HL-60 (cell line): ENCODE data around the gene KCNAB1.

ENCODE experiments used
- DNase-seq, 2 experiments: peaks; one replicate each; pipeline ENCODE4 v3.0.0-alpha.2; 2010 to 2020; ENCODE audit warnings: low read depth in 1 of 2, low spot score in 1 of 2
- H3K27ac ChIP-seq: fragments of 250-450 bp; sonication (Bioruptor Pico); replicated peaks from 2 replicates; pipeline ENCODE4 v1.5.1; 2020; ENCODE audit warnings: mild to moderate bottlenecking, moderate library complexity
- H3K27me3 ChIP-seq: fragments of 250-450 bp; sonication (Bioruptor Pico); 2 replicates; pipeline ENCODE4 v1.5.1; 2021; ENCODE audit warnings: mild to moderate bottlenecking, moderate library complexity; ENCODE audit not compliant: insufficient read depth, poor library complexity, severe bottlenecking
- H3K4me3 ChIP-seq: replicated peaks from 2 replicates; pipeline ENCODE4 v1.5.1; 2011; ENCODE audit warnings: mild to moderate bottlenecking, control low read depth, low read length; ENCODE audit not compliant: insufficient read depth
- GABPA ChIP-seq: IDR thresholded peaks from 2 replicates; pipeline ENCODE4 v1.6.1; 2012; ENCODE audit warnings: low read depth
- POLR2AphosphoS5 ChIP-seq: IDR thresholded peaks from 2 replicates; pipeline ENCODE4 v1.6.1; 2012; ENCODE audit warnings: low read depth
- SPI1 ChIP-seq: IDR thresholded peaks from 2 replicates; pipeline ENCODE4 v1.6.1; 2012; ENCODE audit warnings: low read depth, mild to moderate bottlenecking, borderline replicate concordance
- TF ChIP-seq, protein P1 (sequence below): IDR thresholded peaks from one replicate; pipeline ENCODE4 v1.5.1; 2011; ENCODE audit warnings: low read length, control low read depth, inconsistent platforms; ENCODE audit not compliant: insufficient read depth
- TF ChIP-seq, protein P2 (sequence below): IDR thresholded peaks from 2 replicates; pipeline ENCODE4 v1.6.1; 2012; ENCODE audit warnings: low read depth; ENCODE audit not compliant: insufficient replicate concordance

KCNAB1 gene

DNA sequence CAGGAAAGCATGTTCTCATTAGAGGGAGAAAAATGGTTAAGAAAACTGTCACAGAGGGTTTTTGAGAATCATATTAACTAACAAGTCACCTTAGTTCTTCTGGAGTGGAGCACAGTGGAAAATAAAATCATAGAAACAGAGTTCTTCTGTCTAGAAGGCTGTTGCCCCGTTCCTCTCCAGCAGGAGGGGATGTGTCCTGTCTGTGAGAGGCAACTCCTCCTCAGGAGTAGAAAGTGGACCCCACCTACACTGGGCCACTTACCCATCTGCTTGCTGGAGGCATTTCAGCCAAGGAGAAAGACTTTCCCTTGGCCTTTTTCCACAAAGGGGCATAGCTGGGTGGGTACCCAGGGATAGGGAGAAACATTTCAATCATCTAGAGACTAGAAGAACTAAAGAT is 327.9 kb downstream of the KCNAB1 start:
- H3K27me3 ChIP-seq = no peaks in the 10 kb centered on the region
- no peak overlapping the region for H3K4me3 ChIP-seq
- DNase-seq = no peak
- TF ChIP-seq, protein P1, sequence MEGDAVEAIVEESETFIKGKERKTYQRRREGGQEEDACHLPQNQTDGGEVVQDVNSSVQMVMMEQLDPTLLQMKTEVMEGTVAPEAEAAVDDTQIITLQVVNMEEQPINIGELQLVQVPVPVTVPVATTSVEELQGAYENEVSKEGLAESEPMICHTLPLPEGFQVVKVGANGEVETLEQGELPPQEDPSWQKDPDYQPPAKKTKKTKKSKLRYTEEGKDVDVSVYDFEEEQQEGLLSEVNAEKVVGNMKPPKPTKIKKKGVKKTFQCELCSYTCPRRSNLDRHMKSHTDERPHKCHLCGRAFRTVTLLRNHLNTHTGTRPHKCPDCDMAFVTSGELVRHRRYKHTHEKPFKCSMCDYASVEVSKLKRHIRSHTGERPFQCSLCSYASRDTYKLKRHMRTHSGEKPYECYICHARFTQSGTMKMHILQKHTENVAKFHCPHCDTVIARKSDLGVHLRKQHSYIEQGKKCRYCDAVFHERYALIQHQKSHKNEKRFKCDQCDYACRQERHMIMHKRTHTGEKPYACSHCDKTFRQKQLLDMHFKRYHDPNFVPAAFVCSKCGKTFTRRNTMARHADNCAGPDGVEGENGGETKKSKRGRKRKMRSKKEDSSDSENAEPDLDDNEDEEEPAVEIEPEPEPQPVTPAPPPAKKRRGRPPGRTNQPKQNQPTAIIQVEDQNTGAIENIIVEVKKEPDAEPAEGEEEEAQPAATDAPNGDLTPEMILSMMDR = peak; percentile 3
- no peak for TF ChIP-seq GABPA
- H3K27ac ChIP-seq = no peak overlapping the region

- no peak overlapping the region for H3K27ac ChIP-seq
- TF ChIP-seq SPI1 = no peak
- TF ChIP-seq, protein P1 = peak; percentile 59
- H3K27me3 ChIP-seq = no peaks in the 10 kb centered on the region
- DNase-seq = peak; percentile 2 to 29
- no peak overlapping the region for H3K4me3 ChIP-seq
These were observed 329.6 kb downstream of the KCNAB1 start for GRCh38 chr3:156449710-156450574.

DNA sequence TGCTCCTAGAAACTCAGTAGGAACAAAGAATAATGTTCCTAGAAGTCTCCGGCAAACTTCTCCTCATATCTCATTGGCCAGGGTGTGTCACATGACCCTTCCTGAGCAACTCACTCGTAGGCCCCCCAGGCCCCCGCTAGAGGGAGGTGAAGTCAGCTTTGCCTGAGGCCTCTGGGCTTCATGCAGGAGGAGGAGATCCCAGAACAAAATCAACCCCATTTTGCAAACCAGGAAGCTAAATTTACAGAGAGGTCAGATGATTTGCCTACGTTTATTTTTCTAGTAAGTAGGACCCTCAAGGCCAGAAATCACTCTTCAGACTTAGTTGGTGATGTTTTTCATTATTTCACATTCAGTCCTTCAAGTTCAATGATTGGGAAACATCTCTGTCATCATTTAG is 335.5 kb downstream of the KCNAB1 start:
- Histone ChIP-seq H3K4me3 (no peak overlapping the region), H3K27me3 (no peaks in the 10 kb centered on the region), H3K27ac (no peak overlapping the region)
- TF ChIP-seq GABPA (no peak), SPI1 (no peak), POLR2AphosphoS5 (no peak)
- TF ChIP-seq, protein P2, sequence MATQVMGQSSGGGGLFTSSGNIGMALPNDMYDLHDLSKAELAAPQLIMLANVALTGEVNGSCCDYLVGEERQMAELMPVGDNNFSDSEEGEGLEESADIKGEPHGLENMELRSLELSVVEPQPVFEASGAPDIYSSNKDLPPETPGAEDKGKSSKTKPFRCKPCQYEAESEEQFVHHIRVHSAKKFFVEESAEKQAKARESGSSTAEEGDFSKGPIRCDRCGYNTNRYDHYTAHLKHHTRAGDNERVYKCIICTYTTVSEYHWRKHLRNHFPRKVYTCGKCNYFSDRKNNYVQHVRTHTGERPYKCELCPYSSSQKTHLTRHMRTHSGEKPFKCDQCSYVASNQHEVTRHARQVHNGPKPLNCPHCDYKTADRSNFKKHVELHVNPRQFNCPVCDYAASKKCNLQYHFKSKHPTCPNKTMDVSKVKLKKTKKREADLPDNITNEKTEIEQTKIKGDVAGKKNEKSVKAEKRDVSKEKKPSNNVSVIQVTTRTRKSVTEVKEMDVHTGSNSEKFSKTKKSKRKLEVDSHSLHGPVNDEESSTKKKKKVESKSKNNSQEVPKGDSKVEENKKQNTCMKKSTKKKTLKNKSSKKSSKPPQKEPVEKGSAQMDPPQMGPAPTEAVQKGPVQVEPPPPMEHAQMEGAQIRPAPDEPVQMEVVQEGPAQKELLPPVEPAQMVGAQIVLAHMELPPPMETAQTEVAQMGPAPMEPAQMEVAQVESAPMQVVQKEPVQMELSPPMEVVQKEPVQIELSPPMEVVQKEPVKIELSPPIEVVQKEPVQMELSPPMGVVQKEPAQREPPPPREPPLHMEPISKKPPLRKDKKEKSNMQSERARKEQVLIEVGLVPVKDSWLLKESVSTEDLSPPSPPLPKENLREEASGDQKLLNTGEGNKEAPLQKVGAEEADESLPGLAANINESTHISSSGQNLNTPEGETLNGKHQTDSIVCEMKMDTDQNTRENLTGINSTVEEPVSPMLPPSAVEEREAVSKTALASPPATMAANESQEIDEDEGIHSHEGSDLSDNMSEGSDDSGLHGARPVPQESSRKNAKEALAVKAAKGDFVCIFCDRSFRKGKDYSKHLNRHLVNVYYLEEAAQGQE = no peak
- TF ChIP-seq, protein P1 = no peak
- no peak for DNase-seq

GRCh38 chr3:156456771-156457224 is 336.4 kb downstream of the KCNAB1 start:
- no peak overlapping the region for H3K27ac ChIP-seq
- TF ChIP-seq, protein P1 = no peak
- no peak for TF ChIP-seq SPI1
- TF ChIP-seq POLR2AphosphoS5 = no peak
- TF ChIP-seq, protein P2 = no peak
- no peak for TF ChIP-seq GABPA
- DNase-seq = no peak
- H3K4me3 ChIP-seq = no peak overlapping the region
- no peaks in the 10 kb centered on the region for H3K27me3 ChIP-seq
